GM12878 (cell line): ENCODE data around the gene ALDH3B2. TPM values are rescaled to one million over a fixed set of nuclear protein-coding genes. Genes with fewer than 3 reads are reported as not detected.

ENCODE experiments used
- ATAC-seq: fragments of 200-7000 bp; cut with Tn5 transposase; 3 replicates; pipeline ENCODE4 v1.9.1; 2020; ENCODE audit warnings: mild to moderate bottlenecking, moderate library complexity
- BruUV-seq: library from RNA; stranded (reverse); fragments of 400-500 nt; replicated peaks from 2 replicates; lab custom pipeline; 2021; lab: Mats Ljungman, UMichigan
- CTCF ChIA-PET: fragments of 300-600 bp; sonication (Branson Sonifier 250); formaldehyde crosslinking; extraction: SDS; loops from one replicate; lab custom pipeline; 2021; ENCODE audit warnings: inconsistent platforms; lab: Yijun Ruan, JAX
- POLR2A ChIA-PET: fragments of 350-600 bp; formaldehyde crosslinking; extraction: SDS; loops from one replicate; lab custom pipeline; 2021; ENCODE audit warnings: inconsistent platforms; lab: Charles Lee
- RAD21 ChIA-PET: fragments of 300-600 bp; sonication (Branson Sonifier 250); formaldehyde crosslinking; loops from one replicate; lab custom pipeline; 2023; ENCODE audit warnings: antibody characterized with exemption; ENCODE audit not compliant: unreplicated experiment; lab: Charles Lee
- SMC1A ChIA-PET: fragments of 300-600 bp; sonication (Branson Sonifier 250); formaldehyde crosslinking; loops from one replicate; lab custom pipeline; 2023; ENCODE audit not compliant: unreplicated experiment, uncharacterized antibody; lab: Charles Lee
- DNase-seq: peaks from one replicate; pipeline ENCODE4 v3.0.0-alpha.2; 2011; ENCODE audit warnings: low read depth, low spot score
- FAIRE-seq: peaks from 3 replicates; lab custom pipeline; 2011; peaks lifted over from hg19 to GRCh38; lab: Jason Lieb, UNC
- H2AFZ ChIP-seq: 2 replicates; pipeline ENCODE4 v1.6.0; 2011; ENCODE audit warnings: low read depth, low read length, control low read depth; ENCODE audit not compliant: control insufficient read depth
- H3K27ac ChIP-seq: 2 replicates; pipeline ENCODE4 v1.5.1; 2011; ENCODE audit warnings: control low read depth; ENCODE audit not compliant: control insufficient read depth, insufficient read depth
- H3K27me3 ChIP-seq, 2 experiments: replicated peaks in 1 of 2; 2 replicates each; pipeline versions ENCODE4 v1.6.0 to v1.6.1; 2011; ENCODE audit warnings: low read length in 1 of 2; ENCODE audit not compliant: control insufficient read depth in 2 of 2, insufficient read depth in 2 of 2
- H3K36me3 ChIP-seq, 2 experiments: 2 replicates each; pipeline ENCODE4 v1.5.1; 2011; ENCODE audit warnings: low read length in 1 of 2; ENCODE audit not compliant: control insufficient read depth in 2 of 2, insufficient read depth in 2 of 2
- H3K4me1 ChIP-seq: 2 replicates; pipeline ENCODE4 v1.6.1; 2011; ENCODE audit warnings: mild to moderate bottlenecking, low read length, moderate library complexity, mixed read lengths; ENCODE audit not compliant: control insufficient read depth, insufficient read depth
- H3K4me2 ChIP-seq: 2 replicates; pipeline ENCODE4 v1.6.0; 2011; ENCODE audit warnings: control low read depth; ENCODE audit not compliant: control insufficient read depth, insufficient read depth
- H3K4me3 ChIP-seq: fragments of 200-600 bp; sonication (generic); 2 replicates; pipeline ENCODE4 v1.5.1; 2016
- H3K79me2 ChIP-seq: 2 replicates; pipeline ENCODE4 v1.6.0; 2011; ENCODE audit warnings: low read length; ENCODE audit not compliant: control insufficient read depth, insufficient read depth
- H3K9ac ChIP-seq: 2 replicates; pipeline ENCODE4 v1.8.0; 2011; ENCODE audit warnings: low read length, control low read depth, mixed read lengths; ENCODE audit not compliant: control insufficient read depth, insufficient read depth
- H3K9me3 ChIP-seq: replicated peaks from 3 replicates; pipeline ENCODE4 v1.5.1; 2011; ENCODE audit warnings: mild to moderate bottlenecking, low read length; ENCODE audit not compliant: control insufficient read depth, insufficient read depth
- H4K20me1 ChIP-seq: 2 replicates; pipeline ENCODE4 v1.6.0; 2011; ENCODE audit not compliant: control insufficient read depth, insufficient read depth
- BHLHE40 ChIP-seq, 2 experiments: fragments of 450-650 bp in 1 of 2; IDR thresholded peaks; 2 replicates each; pipeline ENCODE4 v1.6.1; 2011 to 2017; ENCODE audit warnings: low read depth in 2 of 2, borderline replicate concordance in 1 of 2, improper control_type of control experiment in 1 of 2, low read length in 1 of 2, mild to moderate bottlenecking in 1 of 2
- CREM ChIP-seq: IDR thresholded peaks from 2 replicates; pipeline ENCODE4 v1.6.1; 2014; ENCODE audit warnings: antibody characterized with exemption, low read depth
- DPF2 ChIP-seq: fragments of 450-650 bp; IDR thresholded peaks from 2 replicates; pipeline ENCODE4 v1.6.1; 2017; ENCODE audit warnings: mild to moderate bottlenecking
- FOXK2 ChIP-seq: fragments of 450-650 bp; IDR thresholded peaks from 2 replicates; pipeline ENCODE4 v1.6.1; 2017; ENCODE audit warnings: mild to moderate bottlenecking, moderate library complexity
- KAT2A ChIP-seq: conservative IDR thresholded peaks from 2 replicates; pipeline ENCODE4 v1.6.1; 2011; ENCODE audit warnings: low read depth, low read length; ENCODE audit not compliant: control insufficient read depth
- MXI1 ChIP-seq: fragments of 150-350 bp; IDR thresholded peaks from 2 replicates; pipeline ENCODE4 v1.6.1; 2011; ENCODE audit warnings: low read depth, mild to moderate bottlenecking, inconsistent platforms, low read length, improper control_type of control experiment
- NBN ChIP-seq: fragments of 450-650 bp; IDR thresholded peaks from 2 replicates; pipeline ENCODE4 v1.6.1; 2016
- NFYA ChIP-seq: IDR thresholded peaks from 2 replicates; pipeline ENCODE4 v1.6.1; 2011; ENCODE audit warnings: low read depth, mild to moderate bottlenecking, low read length, improper control_type of control experiment, borderline replicate concordance
- RELA ChIP-seq: fragments of 450-650 bp; IDR thresholded peaks from 2 replicates; pipeline ENCODE4 v1.8.0; 2014; ENCODE audit warnings: borderline replicate concordance; ENCODE audit not compliant: partially characterized antibody
- RUNX3 ChIP-seq: IDR thresholded peaks from 2 replicates; pipeline ENCODE4 v1.6.1; 2012; ENCODE audit warnings: low read length, inconsistent platforms
- SIN3A ChIP-seq: IDR thresholded peaks from 2 replicates; pipeline ENCODE4 v1.6.1; 2012; ENCODE audit warnings: low read depth, low read length, improper control_type of control experiment
- SPI1 ChIP-seq: IDR thresholded peaks from 2 replicates; pipeline ENCODE4 v1.6.1; 2011; ENCODE audit warnings: low read depth, mild to moderate bottlenecking, low read length, moderate library complexity, borderline replicate concordance; ENCODE audit not compliant: insufficient read depth
- SREBF1 ChIP-seq: IDR thresholded peaks from 2 replicates; pipeline ENCODE4 v1.6.1; 2012; ENCODE audit warnings: mild to moderate bottlenecking, low read length
- TAF1 ChIP-seq: IDR thresholded peaks from 2 replicates; pipeline ENCODE4 v1.6.1; 2011; ENCODE audit warnings: mild to moderate bottlenecking, low read depth, low read length, borderline replicate concordance
- ZBTB33 ChIP-seq: fragments of 450-650 bp; IDR thresholded peaks from 2 replicates; pipeline ENCODE4 v1.6.1; 2017; ENCODE audit warnings: mild to moderate bottlenecking
- WGBS: methylation state at CpG from one replicate; pipeline ENCODE4 v1.1.6; 2016; ENCODE audit warnings: low lambda C conversion rate; ENCODE audit not compliant: insufficient replicate concordance, insufficient coverage; ENCODE audit errors: missing lambda C conversion rate; 5-methylcytosine and 5-hydroxymethylcytosine counted together
- in situ Hi-C: fragments of 300-500 bp; cut with MboI; formaldehyde crosslinking; loops from 9 replicates; pipeline ENCODE4 v1.14.3; 2018; ENCODE audit warnings: mixed read lengths
- intact Hi-C: fragments of 100-400 bp; cut with micrococcal nuclease; formaldehyde crosslinking; loops from one replicate; pipeline ENCODE4 v1.14.2; 2022; ENCODE audit not compliant: unreplicated experiment
- polyA plus RNA-seq, 11 experiments: library from polyadenylated mRNA; depleted of rRNA in 4 of 11; unstranded in 6 of 11; stranded (reverse) in 5 of 11; fragments of >200 nt; fragmentation: Nextera tagmentation in 4 of 11; fragmentation: Illumina TruSeq in 1 of 11; extraction: Ambion mirVana in 4 of 11; extraction: Trizol in 1 of 11; gene quantifications; 1 replicate in 1 of 11; 2 replicates in 10 of 11; pipeline versions ENCODE4 v1.2.1 to v1.2.3, GENCODE V29; 2011 to 2016; ENCODE audit warnings: inconsistent platforms in 2 of 11, missing spikeins in 2 of 11, low read depth in 1 of 11
- total RNA-seq, 4 experiments: library from RNA; depleted of rRNA in 3 of 4; stranded (reverse); fragments of >200 nt in 3 of 4; fragmentation: Illumina TruSeq in 1 of 4; extraction: Trizol in 1 of 4; gene quantifications; 2 replicates each; pipeline versions ENCODE4 v1.2.1 to v1.2.3, GENCODE V29; 2013 to 2021

ALDH3B2 gene
- total and polyA plus RNA-seq, 10 of the 15 experiments (the other 5 are each of a cell fraction or from before 2014, with no cell fraction given): 0.09 to 0.17 TPM; not detected in 8

GRCh38 chr11:67641338-67642172 lies 32.9 kb downstream of the ALDH3B2 start:
- Histone ChIP-seq H3K27me3 (no peaks in the 10 kb centered on the region; a peak in 1 of 4 replicates), H3K4me3 (no peak overlapping the region), H3K4me2 (no peak overlapping the region), H4K20me1 (no peaks in the 10 kb centered on the region), H3K4me1 (peaks cover 27% of the 10 kb centered on the region), H3K9me3 (peaks cover 3% of the 10 kb centered on the region; the same call in 2 of the 3 replicates), H3K9ac (no peak overlapping the region), H3K79me2 (no peaks in the 10 kb centered on the region), H3K27ac (no peak overlapping the region), H3K36me3 (no peaks in the 10 kb centered on the region), H2AFZ (no peak overlapping the region)
- ChIA-PET SMC1A (interaction anchor here (1.0 kb wide), 1 partner anchor 15 kb away, joined by 3 read pairs; no protein-coding TSS in a partner anchor), POLR2A (interaction anchor here (0.6 kb wide), 1 partner anchor 83 kb away, joined by 4 read pairs; no protein-coding TSS in a partner anchor), RAD21 (interaction anchor here (1.0 kb wide), 1 partner anchor 18 kb away, joined by 3 read pairs; no protein-coding TSS in a partner anchor), CTCF (interaction anchor here (0.7 to 4.6 kb wide), 2 partner anchors 18 to 632 kb away, joined by 3 to 26 read pairs; no protein-coding TSS in a partner anchor)
- in situ Hi-C loops (no loop called here), intact Hi-C loops (no loop called here)
- TF ChIP-seq SREBF1: no peak
- no peak for TF ChIP-seq KAT2A
- TF ChIP-seq MXI1: no peak
- TF ChIP-seq DPF2: no peak
- TF ChIP-seq BHLHE40 (IDR thresholded peaks at IDR 0.05; ENCODE audit: borderline replicate concordance in 1 of 2, low read depth in 2 of 2, low read length in 1 of 2): no peak
- TF ChIP-seq ZBTB33: no peak
- TF ChIP-seq SPI1: no peak
- no peak for TF ChIP-seq NFYA
- TF ChIP-seq CREM: no peak
- no peak for TF ChIP-seq RELA
- TF ChIP-seq TAF1: no peak
- TF ChIP-seq RUNX3: no peak
- no peak for TF ChIP-seq NBN
- TF ChIP-seq FOXK2: no peak
- no peak for TF ChIP-seq SIN3A
- no peak for DNase-seq
- no peak for FAIRE-seq
- ATAC-seq: no peak
- BruUV-seq: no TSS peak
- 74% methylated on average over 27 of the region's 28 CpGs for WGBS
